SK-N-SH (cell line): ENCODE results near the gene TOGARAM2. TPM values are rescaled to one million over a fixed set of nuclear protein-coding genes. Genes with fewer than 3 reads are reported as not detected.

Experiments used
- CTCF ChIA-PET: fragments of 300-600, 350-600 bp; formaldehyde crosslinking; extraction: SDS; loops from one replicate; lab custom pipeline; 2021; lab: Yijun Ruan, JAX
- POLR2A ChIA-PET: fragments of 350-600 bp; sonication (Branson Sonifier 250); formaldehyde crosslinking; extraction: SDS; loops from one replicate; lab custom pipeline; 2020; ENCODE audit warnings: antibody characterized with exemption, inconsistent platforms; lab: Yijun Ruan, JAX
- DNase-seq: peaks from one replicate; pipeline ENCODE4 v3.0.0; 2012
- H2AFZ ChIP-seq: fragments of 200-600 bp; sonication (generic); 2 replicates; pipeline ENCODE4 v1.8.1; 2016; ENCODE audit warnings: antibody characterized with exemption, mild to moderate bottlenecking, low read depth
- H3F3A ChIP-seq: fragments of 200-600 bp; sonication (generic); replicated peaks from 2 replicates; pipeline ENCODE3; 2016; ENCODE audit warnings: antibody characterized with exemption, mild to moderate bottlenecking; ENCODE audit not compliant: insufficient read depth
- H3K27ac ChIP-seq, 2 experiments: fragments of 200-500 bp in 1 of 2; fragments of 200-600 bp in 1 of 2; sonication (Bioruptor generic) in 1 of 2; sonication (generic), shearing (Covaris generic) in 1 of 2; 2 replicates each; pipeline versions ENCODE4 v1.5.1 to v1.6.1; 2014 to 2016; ENCODE audit warnings: low read depth in 2 of 2, inconsistent platforms in 1 of 2, low read length in 1 of 2, mild to moderate bottlenecking in 1 of 2, mixed read lengths in 1 of 2
- H3K27me3 ChIP-seq: fragments of 200-600 bp; sonication (generic), shearing (Covaris generic); 2 replicates; pipeline ENCODE4 v1.6.1; 2016; ENCODE audit warnings: mixed run types; ENCODE audit not compliant: insufficient read depth
- H3K36me3 ChIP-seq, 2 experiments: fragments of 200-500 bp in 1 of 2; fragments of 200-600 bp in 1 of 2; sonication (Bioruptor generic) in 1 of 2; sonication (generic) in 1 of 2; replicated peaks in 1 of 2; 2 replicates each; pipeline versions ENCODE3 to v1.5.1; 2014 to 2016; ENCODE audit warnings: low read length in 1 of 2, mild to moderate bottlenecking in 1 of 2; ENCODE audit not compliant: insufficient read depth in 2 of 2, control insufficient read depth in 1 of 2
- H3K4me1 ChIP-seq, 2 experiments: fragments of 200-500 bp in 1 of 2; fragments of 200-600 bp in 1 of 2; sonication (Bioruptor generic) in 1 of 2; sonication (generic), shearing (Covaris generic) in 1 of 2; 2 replicates each; pipeline versions ENCODE4 v1.5.1 to v1.6.1; 2014 to 2016; ENCODE audit warnings: low read depth in 1 of 2, low read length in 1 of 2, mixed run types in 1 of 2; ENCODE audit not compliant: insufficient read depth in 2 of 2, control insufficient read depth in 1 of 2
- H3K4me2 ChIP-seq: fragments of 200-600 bp; sonication (generic), shearing (Covaris generic); 2 replicates; pipeline ENCODE4 v1.6.1; 2017; ENCODE audit warnings: mixed run types
- H3K4me3 ChIP-seq, 2 experiments: fragments of 200-500 bp in 1 of 2; fragments of 200-600 bp in 1 of 2; sonication (Bioruptor generic) in 1 of 2; sonication (generic), shearing (Covaris generic) in 1 of 2; 2 replicates each; pipeline versions ENCODE4 v1.5.1 to v1.8.1; 2014 to 2016; ENCODE audit warnings: low read depth in 2 of 2, inconsistent platforms in 1 of 2, low read length in 1 of 2, mild to moderate bottlenecking in 1 of 2, mixed read lengths in 1 of 2, moderate library complexity in 1 of 2
- H3K79me2 ChIP-seq: fragments of 200-600 bp; sonication (generic); 2 replicates; pipeline ENCODE4 v1.8.1; 2017; ENCODE audit warnings: mild to moderate bottlenecking; ENCODE audit not compliant: insufficient read depth
- H3K9ac ChIP-seq: fragments of 200-600 bp; sonication (generic); 2 replicates; pipeline ENCODE4 v1.6.1; 2017; ENCODE audit warnings: mixed run types
- H3K9me2 ChIP-seq: fragments of 200-600 bp; sonication (generic); 2 replicates; pipeline ENCODE4 v1.6.1; 2017; ENCODE audit warnings: mixed run types
- H3K9me3 ChIP-seq: fragments of 200-600 bp; sonication (generic); 2 replicates; pipeline ENCODE4 v1.6.1; 2017; ENCODE audit warnings: mixed run types, mild to moderate bottlenecking, moderate library complexity
- H4K20me1 ChIP-seq: fragments of 200-600 bp; sonication (generic); 2 replicates; pipeline ENCODE4 v1.6.1; 2017; ENCODE audit warnings: mild to moderate bottlenecking, mixed run types; ENCODE audit not compliant: insufficient read depth
- CHD2 ChIP-seq: fragments of 150-350 bp; IDR thresholded peaks from 2 replicates; pipeline ENCODE4 v1.6.1; 2018; ENCODE audit warnings: low read length; ENCODE audit not compliant: partially characterized antibody
- ELF1 ChIP-seq: IDR thresholded peaks from 2 replicates; pipeline ENCODE4 v1.4.0; 2012
- EP300 ChIP-seq, 2 experiments: IDR thresholded peaks; 2 replicates each; pipeline versions ENCODE4 v1.4.0 to v1.6.1; 2012; ENCODE audit warnings: borderline replicate concordance in 1 of 2, low read depth in 1 of 2, low read length in 1 of 2
- FOXJ3 ChIP-seq: sonication (generic); formaldehyde crosslinking; IDR thresholded peaks from 2 replicates; pipeline ENCODE4 v1.5.1; 2020; ENCODE audit warnings: mild to moderate bottlenecking, missing genetic modification reagents
- GATA2 ChIP-seq: sonication (generic); formaldehyde crosslinking; IDR thresholded peaks from 2 replicates; pipeline ENCODE4 v1.5.0; 2020; ENCODE audit warnings: mild to moderate bottlenecking, missing genetic modification reagents
- MEF2A ChIP-seq: IDR thresholded peaks from 2 replicates; pipeline ENCODE4 v1.4.0; 2012; ENCODE audit warnings: low read depth, borderline replicate concordance
- NFIC ChIP-seq: IDR thresholded peaks from 2 replicates; pipeline ENCODE4 v1.4.0; 2012; ENCODE audit warnings: borderline replicate concordance
- NRF1 ChIP-seq: IDR thresholded peaks from 2 replicates; pipeline ENCODE4 v1.6.1; 2012; ENCODE audit warnings: low read depth, mild to moderate bottlenecking, low read length
- PBX3 ChIP-seq: IDR thresholded peaks from 2 replicates; pipeline ENCODE4; 2012
- RAD21 ChIP-seq: IDR thresholded peaks from 2 replicates; pipeline ENCODE4 v1.6.1; 2012; ENCODE audit warnings: mild to moderate bottlenecking, low read length
- RXRA ChIP-seq: IDR thresholded peaks from 2 replicates; pipeline ENCODE4 v1.4.0; 2012; ENCODE audit warnings: low read depth, mild to moderate bottlenecking, borderline replicate concordance
- SMC3 ChIP-seq: IDR thresholded peaks from 2 replicates; pipeline ENCODE4 v1.6.1; 2012; ENCODE audit warnings: low read depth, low read length, improper control_type of control experiment
- TEAD4 ChIP-seq: IDR thresholded peaks from 2 replicates; pipeline ENCODE4 v1.4.0; 2012; ENCODE audit warnings: mild to moderate bottlenecking, borderline replicate concordance; ENCODE audit not compliant: insufficient read depth
- USF1 ChIP-seq: IDR thresholded peaks from 2 replicates; pipeline ENCODE4 v1.4.0; 2012; ENCODE audit warnings: low read depth, borderline replicate concordance
- WGBS: methylation state at CpG from one replicate; pipeline ENCODE4 v1.1.6; 2017; ENCODE audit warnings: low lambda C conversion rate; 5-methylcytosine and 5-hydroxymethylcytosine counted together
- polyA plus RNA-seq, 3 experiments: library from polyadenylated mRNA; depleted of rRNA; stranded (reverse); fragments of >200 nt; gene quantifications; 2 replicates each; pipeline ENCODE4 v1.2.3, GENCODE V29; 2012
- TF ChIP-seq, protein P1 (sequence below): fragments of 150-350 bp; IDR thresholded peaks from 2 replicates; pipeline ENCODE4 v1.6.1; 2016; ENCODE audit warnings: mild to moderate bottlenecking, low read depth, low read length

TOGARAM2 gene
- polyA plus RNA-seq, 1 of the 3 experiments (the other 2 are of a cell fraction) = 0.69 TPM

- 77% methylated on average over 7 of the region's 7 CpGs for WGBS
- POLR2A ChIA-PET = no interaction called here
- H3F3A ChIP-seq = no peaks in the 10 kb centered on the region
- peak; percentile 56 for DNase-seq
- no peak overlapping the region for H3K4me3 ChIP-seq
- H3K36me3 ChIP-seq = no peaks in the 10 kb centered on the region
- H3K9ac ChIP-seq = no peak overlapping the region
- H2AFZ ChIP-seq = 0 out of 2 replicates have a peak overlapping the region, but pooled peaks have one; percentile 14
- no peaks in the 10 kb centered on the region for H3K9me2 ChIP-seq
- no peaks in the 10 kb centered on the region for H3K79me2 ChIP-seq
- peaks cover 5% of the 10 kb centered on the region; the same call in 1 of the 2 replicates for H3K27me3 ChIP-seq
- TF ChIP-seq, protein P1, sequence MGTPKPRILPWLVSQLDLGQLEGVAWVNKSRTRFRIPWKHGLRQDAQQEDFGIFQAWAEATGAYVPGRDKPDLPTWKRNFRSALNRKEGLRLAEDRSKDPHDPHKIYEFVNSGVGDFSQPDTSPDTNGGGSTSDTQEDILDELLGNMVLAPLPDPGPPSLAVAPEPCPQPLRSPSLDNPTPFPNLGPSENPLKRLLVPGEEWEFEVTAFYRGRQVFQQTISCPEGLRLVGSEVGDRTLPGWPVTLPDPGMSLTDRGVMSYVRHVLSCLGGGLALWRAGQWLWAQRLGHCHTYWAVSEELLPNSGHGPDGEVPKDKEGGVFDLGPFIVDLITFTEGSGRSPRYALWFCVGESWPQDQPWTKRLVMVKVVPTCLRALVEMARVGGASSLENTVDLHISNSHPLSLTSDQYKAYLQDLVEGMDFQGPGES = no peak
- TF ChIP-seq NRF1 (no peak), FOXJ3 (CRISPR knock-in tag) (0 out of 2 replicates have a peak, but pooled peaks have one; percentile 27), CHD2 (no peak)
- peaks cover 0 to 32% of the 10 kb centered on the region in 2 experiments; a peak in 2 of 4 replicates for H3K4me1 ChIP-seq
- no peaks in the 10 kb centered on the region for H4K20me1 ChIP-seq
- CTCF ChIA-PET = interaction anchor here (0.6 to 3.2 kb wide), 8 partner anchors 10 to 1021 kb away, joined by 3 to 12 read pairs (median 3); no protein-coding TSS in a partner anchor
- peak overlapping the region in 1 of 2 experiments; percentile 83; a peak in 2 of 4 replicates for H3K27ac ChIP-seq
- no peak overlapping the region for H3K4me2 ChIP-seq
- H3K9me3 ChIP-seq = no peaks in the 10 kb centered on the region
Observed at GRCh38 chr2:29053223-29053622, 72.1 kb downstream of the TOGARAM2 start.

DNA sequence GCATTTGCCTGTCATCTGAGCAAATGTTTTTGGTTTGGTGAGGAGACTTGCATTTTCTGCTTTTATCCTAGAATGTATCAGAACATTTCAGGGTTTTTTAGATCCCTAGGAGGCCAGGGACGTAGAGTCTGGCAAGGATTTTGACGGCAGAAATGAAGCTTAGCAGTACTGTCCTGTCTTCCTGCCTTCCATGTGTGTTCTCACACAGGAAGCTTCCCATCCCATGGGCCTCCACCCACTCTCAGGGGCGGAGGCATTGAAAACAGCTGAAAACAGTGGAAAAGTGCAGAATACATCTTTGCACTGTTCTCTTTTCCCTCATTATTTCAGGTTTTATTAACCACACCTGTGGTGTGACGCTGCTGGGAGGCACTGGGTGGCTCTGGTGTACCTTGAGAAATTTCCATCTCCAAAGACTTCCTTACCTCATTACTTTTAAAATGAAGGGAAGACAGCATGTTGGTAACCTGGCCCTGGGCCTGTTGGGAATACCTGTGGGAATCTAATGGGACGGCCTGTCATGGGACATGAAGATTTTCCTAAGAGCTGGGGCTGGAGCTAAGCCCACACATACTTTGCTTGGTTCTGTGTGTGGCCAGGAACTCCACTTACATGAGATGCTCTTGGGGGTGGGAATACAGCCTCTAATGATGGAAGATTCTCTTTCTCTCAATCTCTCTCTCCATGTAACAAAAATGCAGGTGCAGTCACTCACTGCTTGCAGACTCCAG lies 72.7 kb downstream of the TOGARAM2 start:
- CTCF ChIA-PET = interaction anchor here (0.6 to 3.2 kb wide), 10 partner anchors 9 to 1020 kb away, joined by 3 to 12 read pairs (median 3); no protein-coding TSS in a partner anchor
- H3K36me3 ChIP-seq = no peaks in the 10 kb centered on the region
- POLR2A ChIA-PET = interaction anchor here (1.2 to 1.4 kb wide), 2 partner anchors 12 to 60 kb away, joined by 3 to 4 read pairs; no protein-coding TSS in a partner anchor

GRCh38 chr2:29054430-29054829 lies 73.3 kb downstream of the TOGARAM2 start:
- H3K9me3 ChIP-seq = no peaks in the 10 kb centered on the region
- H2AFZ ChIP-seq = no peak overlapping the region
- H3K4me1 ChIP-seq = peaks cover 0 to 32% of the 10 kb centered on the region in 2 experiments; a peak in 2 of 4 replicates
- H3K4me3 ChIP-seq = no peak overlapping the region
- no peak overlapping the region for H3K9ac ChIP-seq
- H4K20me1 ChIP-seq = no peaks in the 10 kb centered on the region
- H3K9me2 ChIP-seq = no peaks in the 10 kb centered on the region
- H3K27me3 ChIP-seq = peaks cover 5% of the 10 kb centered on the region; the same call in 1 of the 2 replicates
- POLR2A ChIA-PET = interaction anchor here (1.2 to 1.4 kb wide), 2 partner anchors 11 to 60 kb away, joined by 3 to 4 read pairs; no protein-coding TSS in a partner anchor
- H3K79me2 ChIP-seq = no peaks in the 10 kb centered on the region
- H3K27ac ChIP-seq = peak overlapping the region in 1 of 2 experiments; percentile 83; a peak in 2 of 4 replicates
- no peak overlapping the region for H3K4me2 ChIP-seq
- no peaks in the 10 kb centered on the region for H3F3A ChIP-seq
- no peak for DNase-seq
- 69% methylated on average over 7 of the region's 7 CpGs for WGBS
- CTCF ChIA-PET = interaction anchor here (1.1 to 3.2 kb wide), 7 partner anchors 9 to 1019 kb away, joined by 3 to 12 read pairs (median 3); no protein-coding TSS in a partner anchor
- no peaks in the 10 kb centered on the region for H3K36me3 ChIP-seq
- no peak for TF ChIP-seq USF1
- no peak for TF ChIP-seq NFIC
- TF ChIP-seq SMC3 = no peak
- TF ChIP-seq MEF2A = no peak
- no peak for TF ChIP-seq RXRA
- TF ChIP-seq, protein P1 = no peak
- no peak for TF ChIP-seq GATA2 (CRISPR knock-in tag)
- TF ChIP-seq EP300 (IDR thresholded peaks at IDR 0.05; ENCODE audit: borderline replicate concordance in 1 of 2, low read depth in 1 of 2, low read length in 1 of 2) = no peak
- no peak for TF ChIP-seq PBX3
- no peak for TF ChIP-seq TEAD4
- TF ChIP-seq FOXJ3 (CRISPR knock-in tag) = no peak

More for the DNA sequence above, 72.7 kb downstream of the TOGARAM2 start:
- H3K9me2 ChIP-seq = no peaks in the 10 kb centered on the region
- H3K4me2 ChIP-seq = no peak overlapping the region
- no peaks in the 10 kb centered on the region for H3K9me3 ChIP-seq
- H3K4me3 ChIP-seq = no peak overlapping the region
- H4K20me1 ChIP-seq = no peaks in the 10 kb centered on the region
- H3K27me3 ChIP-seq = peaks cover 5% of the 10 kb centered on the region; the same call in 1 of the 2 replicates
- peak; percentile 52 for DNase-seq
- H3K4me1 ChIP-seq = peaks cover 0 to 32% of the 10 kb centered on the region in 2 experiments; a peak in 2 of 4 replicates
- 0 out of 2 replicates have a peak overlapping the region, but pooled peaks have one; percentile 14 for H2AFZ ChIP-seq
- H3K79me2 ChIP-seq = no peaks in the 10 kb centered on the region
- H3K9ac ChIP-seq = no peak overlapping the region
- TF ChIP-seq SMC3 (peak; percentile 22; the same call in 1 of the 2 replicates), ELF1 (no peak), RAD21 (peak; percentile 61)
- no peaks in the 10 kb centered on the region for H3F3A ChIP-seq
- 75% methylated on average over 5 of the region's 5 CpGs for WGBS
- H3K27ac ChIP-seq = peak overlapping the region in 1 of 2 experiments; percentile 83; a peak in 2 of 4 replicates
